HL-60 (cell line): ENCODE results near the gene VASP.

Experiments used
- CTCF ChIP-seq: IDR thresholded peaks from one replicate; pipeline ENCODE4 v1.5.1; 2011; ENCODE audit warnings: low read length, control low read depth, inconsistent platforms; ENCODE audit not compliant: insufficient read depth
- POLR2AphosphoS5 ChIP-seq: IDR thresholded peaks from 2 replicates; pipeline ENCODE4 v1.6.1; 2012; ENCODE audit warnings: low read depth
- REST ChIP-seq: IDR thresholded peaks from 2 replicates; pipeline ENCODE4 v1.6.1; 2012; ENCODE audit warnings: low read depth; ENCODE audit not compliant: insufficient replicate concordance

- TF ChIP-seq CTCF (no peak), REST (no peak), POLR2AphosphoS5 (no peak)
Observed at GRCh38 chr19:45473367-45473681, 34.0 kb upstream of the VASP start.
